ENCODE measurements around the gene NEU3.
"Not testable (repeated sequence)": the region's sequence is repeated elsewhere in the genome, so short reads cannot be mapped to it uniquely, and the experiment has no call there.

Gene NEU3

GRCh38 chr11:75029836-75030631 is 41.3 kb downstream of the NEU3 start:
- DNase-seq (ENCODE audit: low read depth) = no peak

- peak; percentile 58 for DNase-seq (ENCODE audit: low read depth)
Measured at GRCh38 chr11:75031224-75031753, 42.6 kb downstream of the NEU3 start.

- peak; percentile 31 for DNase-seq (ENCODE audit: low read depth)
Measured at GRCh38 chr11:75031771-75032549, 43.2 kb downstream of the NEU3 start.

GRCh38 chr11:75032550-75032935 is 43.8 kb downstream of the NEU3 start:
- no peak for DNase-seq (ENCODE audit: low read depth)

- DNase-seq (ENCODE audit: low read depth) = no peak
Measured at GRCh38 chr11:75033916-75034315, 45.2 kb downstream of the NEU3 start.

GRCh38 chr11:75035256-75035655 is 46.5 kb downstream of the NEU3 start:
- no peak for DNase-seq (ENCODE audit: low read depth)

- DNase-seq (ENCODE audit: low read depth) = no peak
Measured at GRCh38 chr11:75035911-75036565, 47.3 kb downstream of the NEU3 start.

- no peak for DNase-seq (ENCODE audit: low read depth)
Measured at GRCh38 chr11:75040167-75040770, 51.5 kb downstream of the NEU3 start.

GRCh38 chr11:75041263-75041662 is 52.5 kb downstream of the NEU3 start:
- DNase-seq (ENCODE audit: low read depth) = no peak

- DNase-seq (ENCODE audit: low read depth) = not testable (repeated sequence)
Measured at GRCh38 chr11:75041821-75042220, 53.1 kb downstream of the NEU3 start.

GRCh38 chr11:75044381-75045170 is 55.8 kb downstream of the NEU3 start:
- not testable (repeated sequence) for DNase-seq (ENCODE audit: low read depth)

GRCh38 chr11:75046668-75047067 is 57.9 kb downstream of the NEU3 start:
- DNase-seq (ENCODE audit: low read depth) = not testable (repeated sequence)

GRCh38 chr11:75047191-75047590 is 58.5 kb downstream of the NEU3 start:
- DNase-seq (ENCODE audit: low read depth) = no peak

- not testable (repeated sequence) for DNase-seq (ENCODE audit: low read depth)
Measured at GRCh38 chr11:75049501-75050266, 61.0 kb downstream of the NEU3 start.

- DNase-seq (ENCODE audit: low read depth) = no peak
Measured at GRCh38 chr11:75050516-75050915, 61.8 kb downstream of the NEU3 start.

- DNase-seq (ENCODE audit: low read depth) = no peak
Measured at GRCh38 chr11:75051043-75051442, 62.3 kb downstream of the NEU3 start.

GRCh38 chr11:75052457-75052856 is 63.7 kb downstream of the NEU3 start:
- DNase-seq (ENCODE audit: low read depth) = no peak

GRCh38 chr11:75055511-75055910 is 66.8 kb downstream of the NEU3 start:
- DNase-seq (ENCODE audit: low read depth) = no peak

- DNase-seq (ENCODE audit: low read depth) = no peak
Measured at GRCh38 chr11:75056814-75057213, 68.1 kb downstream of the NEU3 start.

GRCh38 chr11:75059299-75059698 is 70.6 kb downstream of the NEU3 start:
- no peak for DNase-seq (ENCODE audit: low read depth)
